Fibroblast of lung (primary cell): Measurements from ENCODE around the gene NCOR2.

Experiments used
- EZH2 ChIP-seq: IDR thresholded peaks from 2 replicates; pipeline ENCODE4 v1.5.1; 2012; ENCODE audit warnings: low read length, control low read depth, mild to moderate bottlenecking; ENCODE audit errors: missing control alignments
- TF ChIP-seq, protein P1 (sequence below), 2 donors: IDR thresholded peaks in 1 of 2; conservative IDR thresholded peaks in 1 of 2; 1 replicate in 1 of 2; 2 replicates in 1 of 2; pipeline ENCODE4 v1.5.1; 2011 to 2012; ENCODE audit warnings: low read length in 2 of 2, control low read depth in 1 of 2, inconsistent platforms in 1 of 2, low read depth in 1 of 2, mild to moderate bottlenecking in 1 of 2

DNA sequence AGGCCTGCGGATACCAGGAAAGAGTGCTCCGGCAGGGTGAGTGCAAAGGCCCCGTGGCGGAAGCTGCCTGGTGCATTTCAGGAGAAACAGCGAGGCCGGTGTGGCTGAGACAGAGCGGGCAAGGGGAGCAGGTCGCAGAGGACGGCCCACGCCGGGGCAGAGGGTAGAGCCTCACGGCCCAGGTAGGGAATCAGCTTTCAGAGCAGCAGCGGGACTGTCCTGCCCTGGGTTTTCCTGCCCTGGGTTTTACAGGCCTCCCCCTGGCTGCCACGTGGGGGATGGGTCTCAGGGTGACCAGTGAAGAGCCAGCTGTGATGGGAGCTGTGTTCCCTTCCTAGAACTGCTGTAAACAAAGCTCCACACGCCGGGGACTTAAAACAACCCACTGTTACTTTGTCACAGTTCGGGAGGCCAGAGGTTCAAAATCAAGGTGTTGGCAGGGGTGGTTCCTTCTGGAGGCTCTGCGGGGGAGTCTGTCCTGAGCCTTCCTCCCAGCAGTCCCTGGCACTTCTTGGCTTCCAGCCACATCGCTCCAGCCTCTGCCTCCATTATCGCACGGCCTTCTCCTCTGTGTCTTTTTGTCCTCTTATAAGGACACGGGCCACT is 10.4 kb downstream of the NCOR2 start:
- TF ChIP-seq, protein P1, sequence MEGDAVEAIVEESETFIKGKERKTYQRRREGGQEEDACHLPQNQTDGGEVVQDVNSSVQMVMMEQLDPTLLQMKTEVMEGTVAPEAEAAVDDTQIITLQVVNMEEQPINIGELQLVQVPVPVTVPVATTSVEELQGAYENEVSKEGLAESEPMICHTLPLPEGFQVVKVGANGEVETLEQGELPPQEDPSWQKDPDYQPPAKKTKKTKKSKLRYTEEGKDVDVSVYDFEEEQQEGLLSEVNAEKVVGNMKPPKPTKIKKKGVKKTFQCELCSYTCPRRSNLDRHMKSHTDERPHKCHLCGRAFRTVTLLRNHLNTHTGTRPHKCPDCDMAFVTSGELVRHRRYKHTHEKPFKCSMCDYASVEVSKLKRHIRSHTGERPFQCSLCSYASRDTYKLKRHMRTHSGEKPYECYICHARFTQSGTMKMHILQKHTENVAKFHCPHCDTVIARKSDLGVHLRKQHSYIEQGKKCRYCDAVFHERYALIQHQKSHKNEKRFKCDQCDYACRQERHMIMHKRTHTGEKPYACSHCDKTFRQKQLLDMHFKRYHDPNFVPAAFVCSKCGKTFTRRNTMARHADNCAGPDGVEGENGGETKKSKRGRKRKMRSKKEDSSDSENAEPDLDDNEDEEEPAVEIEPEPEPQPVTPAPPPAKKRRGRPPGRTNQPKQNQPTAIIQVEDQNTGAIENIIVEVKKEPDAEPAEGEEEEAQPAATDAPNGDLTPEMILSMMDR (conservative IDR thresholded peaks at IDR 0.05 in 1 of 2, IDR thresholded peaks at IDR 0.05 in 1 of 2; ENCODE audit: low read depth in 1 of 2, low read length in 2 of 2) = no peak
- TF ChIP-seq EZH2 = no peak
